GM12878 (cell line): ENCODE data around the gene SEMA3C. TPM values are rescaled to one million over a fixed set of nuclear protein-coding genes. Genes with fewer than 3 reads are reported as not detected.

Experiments used
- ATAC-seq: fragments of 200-7000 bp; cut with Tn5 transposase; 3 replicates; pipeline ENCODE4 v1.9.1; 2020; ENCODE audit warnings: mild to moderate bottlenecking, moderate library complexity
- BruUV-seq: library from RNA; stranded (reverse); fragments of 400-500 nt; replicated peaks from 2 replicates; lab custom pipeline; 2021; lab: Mats Ljungman, UMichigan
- CTCF ChIA-PET: fragments of 300-600 bp; sonication (Branson Sonifier 250); formaldehyde crosslinking; extraction: SDS; loops from one replicate; lab custom pipeline; 2021; ENCODE audit warnings: inconsistent platforms; lab: Yijun Ruan, JAX
- POLR2A ChIA-PET: fragments of 350-600 bp; formaldehyde crosslinking; extraction: SDS; loops from one replicate; lab custom pipeline; 2021; ENCODE audit warnings: inconsistent platforms; lab: Charles Lee
- RAD21 ChIA-PET: fragments of 300-600 bp; sonication (Branson Sonifier 250); formaldehyde crosslinking; loops from one replicate; lab custom pipeline; 2023; ENCODE audit warnings: antibody characterized with exemption; ENCODE audit not compliant: unreplicated experiment; lab: Charles Lee
- SMC1A ChIA-PET: fragments of 300-600 bp; sonication (Branson Sonifier 250); formaldehyde crosslinking; loops from one replicate; lab custom pipeline; 2023; ENCODE audit not compliant: unreplicated experiment, uncharacterized antibody; lab: Charles Lee
- DNase-seq: peaks from one replicate; pipeline ENCODE4 v3.0.0-alpha.2; 2011; ENCODE audit warnings: low read depth, low spot score
- FAIRE-seq: peaks from 3 replicates; lab custom pipeline; 2011; peaks lifted over from hg19 to GRCh38; lab: Jason Lieb, UNC
- H2AFZ ChIP-seq: 2 replicates; pipeline ENCODE4 v1.6.0; 2011; ENCODE audit warnings: low read depth, low read length, control low read depth; ENCODE audit not compliant: control insufficient read depth
- H3K27ac ChIP-seq: 2 replicates; pipeline ENCODE4 v1.5.1; 2011; ENCODE audit warnings: control low read depth; ENCODE audit not compliant: control insufficient read depth, insufficient read depth
- H3K27me3 ChIP-seq, 2 experiments: replicated peaks in 1 of 2; 2 replicates each; pipeline versions ENCODE4 v1.6.0 to v1.6.1; 2011; ENCODE audit warnings: low read length in 1 of 2; ENCODE audit not compliant: control insufficient read depth in 2 of 2, insufficient read depth in 2 of 2
- H3K36me3 ChIP-seq, 2 experiments: 2 replicates each; pipeline ENCODE4 v1.5.1; 2011; ENCODE audit warnings: low read length in 1 of 2; ENCODE audit not compliant: control insufficient read depth in 2 of 2, insufficient read depth in 2 of 2
- H3K4me1 ChIP-seq: 2 replicates; pipeline ENCODE4 v1.6.1; 2011; ENCODE audit warnings: mild to moderate bottlenecking, low read length, moderate library complexity, mixed read lengths; ENCODE audit not compliant: control insufficient read depth, insufficient read depth
- H3K4me2 ChIP-seq: 2 replicates; pipeline ENCODE4 v1.6.0; 2011; ENCODE audit warnings: control low read depth; ENCODE audit not compliant: control insufficient read depth, insufficient read depth
- H3K4me3 ChIP-seq: fragments of 200-600 bp; sonication (generic); 2 replicates; pipeline ENCODE4 v1.5.1; 2016
- H3K79me2 ChIP-seq: 2 replicates; pipeline ENCODE4 v1.6.0; 2011; ENCODE audit warnings: low read length; ENCODE audit not compliant: control insufficient read depth, insufficient read depth
- H3K9ac ChIP-seq: 2 replicates; pipeline ENCODE4 v1.8.0; 2011; ENCODE audit warnings: low read length, control low read depth, mixed read lengths; ENCODE audit not compliant: control insufficient read depth, insufficient read depth
- H3K9me3 ChIP-seq: replicated peaks from 3 replicates; pipeline ENCODE4 v1.5.1; 2011; ENCODE audit warnings: mild to moderate bottlenecking, low read length; ENCODE audit not compliant: control insufficient read depth, insufficient read depth
- H4K20me1 ChIP-seq: 2 replicates; pipeline ENCODE4 v1.6.0; 2011; ENCODE audit not compliant: control insufficient read depth, insufficient read depth
- CHD2 ChIP-seq: IDR thresholded peaks from 2 replicates; pipeline ENCODE4 v1.6.1; 2011; ENCODE audit warnings: low read depth, low read length, improper control_type of control experiment, borderline replicate concordance
- E2F8 ChIP-seq: fragments of 450-650 bp; IDR thresholded peaks from 2 replicates; pipeline ENCODE4 v1.6.1; 2018; ENCODE audit warnings: mild to moderate bottlenecking, low read depth, moderate library complexity; ENCODE audit not compliant: partially characterized antibody
- HCFC1 ChIP-seq: fragments of 150-350 bp; IDR thresholded peaks from 2 replicates; pipeline ENCODE4 v1.6.1; 2014; ENCODE audit warnings: low read length
- JUNB ChIP-seq: IDR thresholded peaks from 2 replicates; pipeline ENCODE4 v1.6.1; 2016; ENCODE audit warnings: antibody characterized with exemption, mild to moderate bottlenecking
- NR2C1 ChIP-seq: fragments of 450-650 bp; IDR thresholded peaks from 2 replicates; pipeline ENCODE4 v1.6.1; 2017; ENCODE audit warnings: antibody characterized with exemption, mild to moderate bottlenecking, moderate library complexity
- PKNOX1 ChIP-seq: fragments of 450-650 bp; IDR thresholded peaks from 2 replicates; pipeline ENCODE4 v1.6.1; 2016; ENCODE audit warnings: mild to moderate bottlenecking
- PML ChIP-seq: IDR thresholded peaks from 2 replicates; pipeline ENCODE4 v1.6.1; 2012; ENCODE audit warnings: low read length, inconsistent platforms
- RBBP5 ChIP-seq: fragments of 200-600 bp; sonication (generic); conservative IDR thresholded peaks from 2 replicates; pipeline ENCODE4 v1.6.1; 2016
- SMAD1 ChIP-seq: fragments of 450-650 bp; IDR thresholded peaks from 2 replicates; pipeline ENCODE4 v1.6.1; 2018; ENCODE audit warnings: mild to moderate bottlenecking, low read depth; ENCODE audit not compliant: partially characterized antibody
- SMAD5 ChIP-seq: IDR thresholded peaks from 2 replicates; pipeline ENCODE4 v1.6.1; 2016; ENCODE audit warnings: antibody characterized with exemption, low read depth
- WGBS: methylation state at CpG from one replicate; pipeline ENCODE4 v1.1.6; 2016; ENCODE audit warnings: low lambda C conversion rate; ENCODE audit not compliant: insufficient replicate concordance, insufficient coverage; ENCODE audit errors: missing lambda C conversion rate; 5-methylcytosine and 5-hydroxymethylcytosine counted together
- in situ Hi-C: fragments of 300-500 bp; cut with MboI; formaldehyde crosslinking; loops from 9 replicates; pipeline ENCODE4 v1.14.3; 2018; ENCODE audit warnings: mixed read lengths
- intact Hi-C: fragments of 100-400 bp; cut with micrococcal nuclease; formaldehyde crosslinking; loops from one replicate; pipeline ENCODE4 v1.14.2; 2022; ENCODE audit not compliant: unreplicated experiment
- polyA plus RNA-seq, 11 experiments: library from polyadenylated mRNA; depleted of rRNA in 4 of 11; unstranded in 6 of 11; stranded (reverse) in 5 of 11; fragments of >200 nt; fragmentation: Nextera tagmentation in 4 of 11; fragmentation: Illumina TruSeq in 1 of 11; extraction: Ambion mirVana in 4 of 11; extraction: Trizol in 1 of 11; gene quantifications; 1 replicate in 1 of 11; 2 replicates in 10 of 11; pipeline versions ENCODE4 v1.2.1 to v1.2.3, GENCODE V29; 2011 to 2016; ENCODE audit warnings: inconsistent platforms in 2 of 11, missing spikeins in 2 of 11, low read depth in 1 of 11
- total RNA-seq, 4 experiments: library from RNA; depleted of rRNA in 3 of 4; stranded (reverse); fragments of >200 nt in 3 of 4; fragmentation: Illumina TruSeq in 1 of 4; extraction: Trizol in 1 of 4; gene quantifications; 2 replicates each; pipeline versions ENCODE4 v1.2.1 to v1.2.3, GENCODE V29; 2013 to 2021
- TF ChIP-seq, protein P1 (sequence below), 3 experiments: IDR thresholded peaks in 2 of 3; conservative IDR thresholded peaks in 1 of 3; 2 replicates each; pipeline ENCODE4 v1.5.1; 2011; ENCODE audit warnings: low read depth in 3 of 3, low read length in 3 of 3, mild to moderate bottlenecking in 3 of 3, control low read depth in 2 of 3, moderate library complexity in 2 of 3, inconsistent platforms in 1 of 3, mixed read lengths in 1 of 3; ENCODE audit not compliant: control insufficient read depth in 2 of 3, insufficient read depth in 1 of 3; ENCODE audit errors: extremely low read depth in 1 of 3
- TF ChIP-seq, protein P2 (sequence below): fragments of 450-650 bp; IDR thresholded peaks from 2 replicates; pipeline ENCODE4 v1.6.1; 2018; ENCODE audit warnings: borderline replicate concordance, mild to moderate bottlenecking; ENCODE audit not compliant: partially characterized antibody

Gene SEMA3C
- total and polyA plus RNA-seq, 10 of the 15 experiments (the other 5 are each of a cell fraction or from before 2014, with no cell fraction given) = 0.01 to 0.41 (median 0.11) TPM; not detected in 6

DNA sequence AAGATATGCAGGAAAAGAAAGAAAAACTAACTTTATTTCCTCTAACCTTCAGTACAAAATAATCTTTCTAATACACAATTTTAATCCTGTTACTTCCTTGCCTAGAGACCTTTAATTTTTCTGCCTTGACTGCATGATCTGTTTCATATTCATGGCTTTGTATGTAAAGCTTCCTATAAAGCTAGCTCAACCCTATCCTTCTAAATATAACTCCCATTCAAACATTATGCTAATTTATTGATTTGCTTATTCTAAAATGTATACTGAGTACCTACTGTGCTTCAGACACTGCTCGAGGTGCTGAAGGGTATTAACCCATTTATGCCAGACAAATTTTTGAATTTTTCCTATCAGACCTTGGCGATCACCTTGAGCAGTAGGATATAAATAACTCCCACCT lies 47.6 kb downstream of the SEMA3C start:
- no peak for FAIRE-seq
- Histone ChIP-seq H3K9ac (no peak overlapping the region), H3K27ac (no peak overlapping the region), H4K20me1 (no peaks in the 10 kb centered on the region), H3K36me3 (no peaks in the 10 kb centered on the region), H3K9me3 (no peaks in the 10 kb centered on the region), H3K27me3 (no peaks in the 10 kb centered on the region), H3K4me1 (no peaks in the 10 kb centered on the region), H2AFZ (no peak overlapping the region), H3K79me2 (no peaks in the 10 kb centered on the region), H3K4me2 (no peak overlapping the region), H3K4me3 (no peak overlapping the region)
- POLR2A ChIA-PET = no interaction called here
- in situ Hi-C loops = no loop called here
- BruUV-seq = no TSS peak
- TF ChIP-seq, protein P1, sequence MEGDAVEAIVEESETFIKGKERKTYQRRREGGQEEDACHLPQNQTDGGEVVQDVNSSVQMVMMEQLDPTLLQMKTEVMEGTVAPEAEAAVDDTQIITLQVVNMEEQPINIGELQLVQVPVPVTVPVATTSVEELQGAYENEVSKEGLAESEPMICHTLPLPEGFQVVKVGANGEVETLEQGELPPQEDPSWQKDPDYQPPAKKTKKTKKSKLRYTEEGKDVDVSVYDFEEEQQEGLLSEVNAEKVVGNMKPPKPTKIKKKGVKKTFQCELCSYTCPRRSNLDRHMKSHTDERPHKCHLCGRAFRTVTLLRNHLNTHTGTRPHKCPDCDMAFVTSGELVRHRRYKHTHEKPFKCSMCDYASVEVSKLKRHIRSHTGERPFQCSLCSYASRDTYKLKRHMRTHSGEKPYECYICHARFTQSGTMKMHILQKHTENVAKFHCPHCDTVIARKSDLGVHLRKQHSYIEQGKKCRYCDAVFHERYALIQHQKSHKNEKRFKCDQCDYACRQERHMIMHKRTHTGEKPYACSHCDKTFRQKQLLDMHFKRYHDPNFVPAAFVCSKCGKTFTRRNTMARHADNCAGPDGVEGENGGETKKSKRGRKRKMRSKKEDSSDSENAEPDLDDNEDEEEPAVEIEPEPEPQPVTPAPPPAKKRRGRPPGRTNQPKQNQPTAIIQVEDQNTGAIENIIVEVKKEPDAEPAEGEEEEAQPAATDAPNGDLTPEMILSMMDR (IDR thresholded peaks at IDR 0.05 in 2 of 3, conservative IDR thresholded peaks at IDR 0.05 in 1 of 3; ENCODE audit: control insufficient read depth in 2 of 3, extremely low read depth in 1 of 3, insufficient read depth in 1 of 3, low read depth in 3 of 3, low read length in 3 of 3) = no peak
- TF ChIP-seq E2F8 = no peak
- no peak for TF ChIP-seq NR2C1
- TF ChIP-seq HCFC1 = no peak
- TF ChIP-seq PKNOX1 = no peak
- TF ChIP-seq PML = no peak
- no peak for TF ChIP-seq RBBP5
- TF ChIP-seq JUNB = no peak
- no peak for TF ChIP-seq SMAD5
- TF ChIP-seq CHD2 = no peak
- TF ChIP-seq, protein P2, sequence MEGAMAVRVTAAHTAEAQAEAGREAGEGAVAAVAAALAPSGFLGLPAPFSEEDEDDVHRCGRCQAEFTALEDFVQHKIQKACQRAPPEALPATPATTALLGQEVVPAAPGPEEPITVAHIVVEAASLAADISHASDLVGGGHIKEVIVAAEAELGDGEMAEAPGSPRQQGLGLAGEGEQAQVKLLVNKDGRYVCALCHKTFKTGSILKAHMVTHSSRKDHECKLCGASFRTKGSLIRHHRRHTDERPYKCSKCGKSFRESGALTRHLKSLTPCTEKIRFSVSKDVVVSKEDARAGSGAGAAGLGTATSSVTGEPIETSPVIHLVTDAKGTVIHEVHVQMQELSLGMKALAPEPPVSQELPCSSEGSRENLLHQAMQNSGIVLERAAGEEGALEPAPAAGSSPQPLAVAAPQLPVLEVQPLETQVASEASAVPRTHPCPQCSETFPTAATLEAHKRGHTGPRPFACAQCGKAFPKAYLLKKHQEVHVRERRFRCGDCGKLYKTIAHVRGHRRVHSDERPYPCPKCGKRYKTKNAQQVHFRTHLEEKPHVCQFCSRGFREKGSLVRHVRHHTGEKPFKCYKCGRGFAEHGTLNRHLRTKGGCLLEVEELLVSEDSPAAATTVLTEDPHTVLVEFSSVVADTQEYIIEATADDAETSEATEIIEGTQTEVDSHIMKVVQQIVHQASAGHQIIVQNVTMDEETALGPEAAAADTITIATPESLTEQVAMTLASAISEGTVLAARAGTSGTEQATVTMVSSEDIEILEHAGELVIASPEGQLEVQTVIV = no peak
- TF ChIP-seq SMAD1 = no peak
- intact Hi-C loops = no loop called here
- ATAC-seq = no peak
- CTCF ChIA-PET = no interaction called here
- no peak for DNase-seq
- 23% methylated on average over 2 of the region's 2 CpGs for WGBS
- RAD21 ChIA-PET = no interaction called here
- SMC1A ChIA-PET = no interaction called here
